SK-N-SH (cell line): ENCODE measurements around the gene TP63. TPM values are rescaled to one million over a fixed set of nuclear protein-coding genes. Genes with fewer than 3 reads are reported as not detected.

Source experiments
- CTCF ChIA-PET: fragments of 300-600, 350-600 bp; formaldehyde crosslinking; extraction: SDS; loops from one replicate; lab custom pipeline; 2021; lab: Yijun Ruan, JAX
- POLR2A ChIA-PET: fragments of 350-600 bp; sonication (Branson Sonifier 250); formaldehyde crosslinking; extraction: SDS; loops from one replicate; lab custom pipeline; 2020; ENCODE audit warnings: antibody characterized with exemption, inconsistent platforms; lab: Yijun Ruan, JAX
- DNase-seq: peaks from one replicate; pipeline ENCODE4 v3.0.0; 2012
- H2AFZ ChIP-seq: fragments of 200-600 bp; sonication (generic); 2 replicates; pipeline ENCODE4 v1.8.1; 2016; ENCODE audit warnings: antibody characterized with exemption, mild to moderate bottlenecking, low read depth
- H3F3A ChIP-seq: fragments of 200-600 bp; sonication (generic); replicated peaks from 2 replicates; pipeline ENCODE3; 2016; ENCODE audit warnings: antibody characterized with exemption, mild to moderate bottlenecking; ENCODE audit not compliant: insufficient read depth
- H3K27ac ChIP-seq, 2 experiments: fragments of 200-500 bp in 1 of 2; fragments of 200-600 bp in 1 of 2; sonication (Bioruptor generic) in 1 of 2; sonication (generic), shearing (Covaris generic) in 1 of 2; 2 replicates each; pipeline versions ENCODE4 v1.5.1 to v1.6.1; 2014 to 2016; ENCODE audit warnings: low read depth in 2 of 2, inconsistent platforms in 1 of 2, low read length in 1 of 2, mild to moderate bottlenecking in 1 of 2, mixed read lengths in 1 of 2
- H3K27me3 ChIP-seq: fragments of 200-600 bp; sonication (generic), shearing (Covaris generic); 2 replicates; pipeline ENCODE4 v1.6.1; 2016; ENCODE audit warnings: mixed run types; ENCODE audit not compliant: insufficient read depth
- H3K36me3 ChIP-seq, 2 experiments: fragments of 200-500 bp in 1 of 2; fragments of 200-600 bp in 1 of 2; sonication (Bioruptor generic) in 1 of 2; sonication (generic) in 1 of 2; replicated peaks in 1 of 2; 2 replicates each; pipeline versions ENCODE3 to v1.5.1; 2014 to 2016; ENCODE audit warnings: low read length in 1 of 2, mild to moderate bottlenecking in 1 of 2; ENCODE audit not compliant: insufficient read depth in 2 of 2, control insufficient read depth in 1 of 2
- H3K4me1 ChIP-seq, 2 experiments: fragments of 200-500 bp in 1 of 2; fragments of 200-600 bp in 1 of 2; sonication (Bioruptor generic) in 1 of 2; sonication (generic), shearing (Covaris generic) in 1 of 2; 2 replicates each; pipeline versions ENCODE4 v1.5.1 to v1.6.1; 2014 to 2016; ENCODE audit warnings: low read depth in 1 of 2, low read length in 1 of 2, mixed run types in 1 of 2; ENCODE audit not compliant: insufficient read depth in 2 of 2, control insufficient read depth in 1 of 2
- H3K4me2 ChIP-seq: fragments of 200-600 bp; sonication (generic), shearing (Covaris generic); 2 replicates; pipeline ENCODE4 v1.6.1; 2017; ENCODE audit warnings: mixed run types
- H3K4me3 ChIP-seq, 2 experiments: fragments of 200-500 bp in 1 of 2; fragments of 200-600 bp in 1 of 2; sonication (Bioruptor generic) in 1 of 2; sonication (generic), shearing (Covaris generic) in 1 of 2; 2 replicates each; pipeline versions ENCODE4 v1.5.1 to v1.8.1; 2014 to 2016; ENCODE audit warnings: low read depth in 2 of 2, inconsistent platforms in 1 of 2, low read length in 1 of 2, mild to moderate bottlenecking in 1 of 2, mixed read lengths in 1 of 2, moderate library complexity in 1 of 2
- H3K79me2 ChIP-seq: fragments of 200-600 bp; sonication (generic); 2 replicates; pipeline ENCODE4 v1.8.1; 2017; ENCODE audit warnings: mild to moderate bottlenecking; ENCODE audit not compliant: insufficient read depth
- H3K9ac ChIP-seq: fragments of 200-600 bp; sonication (generic); 2 replicates; pipeline ENCODE4 v1.6.1; 2017; ENCODE audit warnings: mixed run types
- H3K9me2 ChIP-seq: fragments of 200-600 bp; sonication (generic); 2 replicates; pipeline ENCODE4 v1.6.1; 2017; ENCODE audit warnings: mixed run types
- H3K9me3 ChIP-seq: fragments of 200-600 bp; sonication (generic); 2 replicates; pipeline ENCODE4 v1.6.1; 2017; ENCODE audit warnings: mixed run types, mild to moderate bottlenecking, moderate library complexity
- H4K20me1 ChIP-seq: fragments of 200-600 bp; sonication (generic); 2 replicates; pipeline ENCODE4 v1.6.1; 2017; ENCODE audit warnings: mild to moderate bottlenecking, mixed run types; ENCODE audit not compliant: insufficient read depth
- FOSL2 ChIP-seq: IDR thresholded peaks from 2 replicates; pipeline ENCODE4 v1.4.0; 2012; ENCODE audit warnings: low read depth, mild to moderate bottlenecking, moderate library complexity, borderline replicate concordance
- FOXJ3 ChIP-seq: sonication (generic); formaldehyde crosslinking; IDR thresholded peaks from 2 replicates; pipeline ENCODE4 v1.5.1; 2020; ENCODE audit warnings: mild to moderate bottlenecking, missing genetic modification reagents
- FOXM1 ChIP-seq: IDR thresholded peaks from 2 replicates; pipeline ENCODE4 v1.4.0; 2012; ENCODE audit warnings: low read depth, mild to moderate bottlenecking
- GABPA ChIP-seq: IDR thresholded peaks from 2 replicates; pipeline ENCODE4 v1.4.0; 2012; ENCODE audit warnings: low read depth, mild to moderate bottlenecking
- POLR2AphosphoS5 ChIP-seq: IDR thresholded peaks from 2 replicates; pipeline ENCODE4 v1.6.1; 2012; ENCODE audit warnings: low read depth, low read length
- SMC3 ChIP-seq: IDR thresholded peaks from 2 replicates; pipeline ENCODE4 v1.6.1; 2012; ENCODE audit warnings: low read depth, low read length, improper control_type of control experiment
- TEAD4 ChIP-seq: IDR thresholded peaks from 2 replicates; pipeline ENCODE4 v1.4.0; 2012; ENCODE audit warnings: mild to moderate bottlenecking, borderline replicate concordance; ENCODE audit not compliant: insufficient read depth
- YY1 ChIP-seq: IDR thresholded peaks from 2 replicates; pipeline ENCODE4 v1.4.0; 2012; ENCODE audit warnings: low read depth, mild to moderate bottlenecking
- WGBS: methylation state at CpG from one replicate; pipeline ENCODE4 v1.1.6; 2017; ENCODE audit warnings: low lambda C conversion rate; 5-methylcytosine and 5-hydroxymethylcytosine counted together
- polyA plus RNA-seq, 3 experiments: library from polyadenylated mRNA; depleted of rRNA; stranded (reverse); fragments of >200 nt; gene quantifications; 2 replicates each; pipeline ENCODE4 v1.2.3, GENCODE V29; 2012
- TF ChIP-seq, protein P1 (sequence below): IDR thresholded peaks from 2 replicates; pipeline ENCODE4 v1.4.0; 2012; ENCODE audit warnings: low read depth, borderline replicate concordance
- TF ChIP-seq, protein P2 (sequence below): IDR thresholded peaks from 2 replicates; pipeline ENCODE4 v1.6.1; 2012; ENCODE audit warnings: mild to moderate bottlenecking, low read depth, low read length, moderate library complexity
- TF ChIP-seq, protein P3 (sequence below): fragments of 150-350 bp; IDR thresholded peaks from 2 replicates; pipeline ENCODE4 v1.6.1; 2017; ENCODE audit warnings: antibody characterized with exemption, low read length, low read depth, borderline replicate concordance
- TF ChIP-seq, protein P4 (sequence below): fragments of 200-600 bp; sonication (generic); IDR thresholded peaks from 2 replicates; pipeline ENCODE4 v1.6.1; 2017; ENCODE audit warnings: antibody characterized with exemption, mild to moderate bottlenecking, moderate library complexity
- TF ChIP-seq, protein P5 (sequence below): IDR thresholded peaks from 2 replicates; pipeline ENCODE4; 2012

Gene TP63
- polyA plus RNA-seq, 1 of the 3 experiments (the other 2 are of a cell fraction): not detected

GRCh38 chr3:189863031-189863430 lies 231.8 kb downstream of the TP63 start:
- H3K9ac ChIP-seq: no peak overlapping the region
- H4K20me1 ChIP-seq: no peaks in the 10 kb centered on the region
- no peak overlapping the region for H3K4me2 ChIP-seq
- H3K27me3 ChIP-seq: peaks cover 12% of the 10 kb centered on the region; the same call in 1 of the 2 replicates
- CTCF ChIA-PET: no interaction called here
- POLR2A ChIA-PET: no interaction called here
- DNase-seq: no peak
- H3K9me3 ChIP-seq: no peaks in the 10 kb centered on the region
- no peaks in the 10 kb centered on the region for H3K79me2 ChIP-seq
- whole genome bisulfite sequencing: 6% methylated on average over 3 of the region's 3 CpGs
- H3K27ac ChIP-seq: no peak overlapping the region
- no peaks in the 10 kb centered on the region for H3K36me3 ChIP-seq
- H3K4me1 ChIP-seq: no peaks in the 10 kb centered on the region
- no peak overlapping the region for H2AFZ ChIP-seq
- no peaks in the 10 kb centered on the region for H3K9me2 ChIP-seq
- no peaks in the 10 kb centered on the region for H3F3A ChIP-seq
- no peak overlapping the region for H3K4me3 ChIP-seq
- TF ChIP-seq GABPA (no peak), YY1 (no peak), TEAD4 (no peak), FOXM1 (no peak), SMC3 (no peak), POLR2AphosphoS5 (no peak), FOXJ3 (CRISPR knock-in tag) (no peak), FOSL2 (no peak)
- TF ChIP-seq, protein P1, sequence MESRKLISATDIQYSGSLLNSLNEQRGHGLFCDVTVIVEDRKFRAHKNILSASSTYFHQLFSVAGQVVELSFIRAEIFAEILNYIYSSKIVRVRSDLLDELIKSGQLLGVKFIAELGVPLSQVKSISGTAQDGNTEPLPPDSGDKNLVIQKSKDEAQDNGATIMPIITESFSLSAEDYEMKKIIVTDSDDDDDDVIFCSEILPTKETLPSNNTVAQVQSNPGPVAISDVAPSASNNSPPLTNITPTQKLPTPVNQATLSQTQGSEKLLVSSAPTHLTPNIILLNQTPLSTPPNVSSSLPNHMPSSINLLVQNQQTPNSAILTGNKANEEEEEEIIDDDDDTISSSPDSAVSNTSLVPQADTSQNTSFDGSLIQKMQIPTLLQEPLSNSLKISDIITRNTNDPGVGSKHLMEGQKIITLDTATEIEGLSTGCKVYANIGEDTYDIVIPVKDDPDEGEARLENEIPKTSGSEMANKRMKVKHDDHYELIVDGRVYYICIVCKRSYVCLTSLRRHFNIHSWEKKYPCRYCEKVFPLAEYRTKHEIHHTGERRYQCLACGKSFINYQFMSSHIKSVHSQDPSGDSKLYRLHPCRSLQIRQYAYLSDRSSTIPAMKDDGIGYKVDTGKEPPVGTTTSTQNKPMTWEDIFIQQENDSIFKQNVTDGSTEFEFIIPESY: no peak
- TF ChIP-seq, protein P2, sequence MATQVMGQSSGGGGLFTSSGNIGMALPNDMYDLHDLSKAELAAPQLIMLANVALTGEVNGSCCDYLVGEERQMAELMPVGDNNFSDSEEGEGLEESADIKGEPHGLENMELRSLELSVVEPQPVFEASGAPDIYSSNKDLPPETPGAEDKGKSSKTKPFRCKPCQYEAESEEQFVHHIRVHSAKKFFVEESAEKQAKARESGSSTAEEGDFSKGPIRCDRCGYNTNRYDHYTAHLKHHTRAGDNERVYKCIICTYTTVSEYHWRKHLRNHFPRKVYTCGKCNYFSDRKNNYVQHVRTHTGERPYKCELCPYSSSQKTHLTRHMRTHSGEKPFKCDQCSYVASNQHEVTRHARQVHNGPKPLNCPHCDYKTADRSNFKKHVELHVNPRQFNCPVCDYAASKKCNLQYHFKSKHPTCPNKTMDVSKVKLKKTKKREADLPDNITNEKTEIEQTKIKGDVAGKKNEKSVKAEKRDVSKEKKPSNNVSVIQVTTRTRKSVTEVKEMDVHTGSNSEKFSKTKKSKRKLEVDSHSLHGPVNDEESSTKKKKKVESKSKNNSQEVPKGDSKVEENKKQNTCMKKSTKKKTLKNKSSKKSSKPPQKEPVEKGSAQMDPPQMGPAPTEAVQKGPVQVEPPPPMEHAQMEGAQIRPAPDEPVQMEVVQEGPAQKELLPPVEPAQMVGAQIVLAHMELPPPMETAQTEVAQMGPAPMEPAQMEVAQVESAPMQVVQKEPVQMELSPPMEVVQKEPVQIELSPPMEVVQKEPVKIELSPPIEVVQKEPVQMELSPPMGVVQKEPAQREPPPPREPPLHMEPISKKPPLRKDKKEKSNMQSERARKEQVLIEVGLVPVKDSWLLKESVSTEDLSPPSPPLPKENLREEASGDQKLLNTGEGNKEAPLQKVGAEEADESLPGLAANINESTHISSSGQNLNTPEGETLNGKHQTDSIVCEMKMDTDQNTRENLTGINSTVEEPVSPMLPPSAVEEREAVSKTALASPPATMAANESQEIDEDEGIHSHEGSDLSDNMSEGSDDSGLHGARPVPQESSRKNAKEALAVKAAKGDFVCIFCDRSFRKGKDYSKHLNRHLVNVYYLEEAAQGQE: no peak
- TF ChIP-seq, protein P3, sequence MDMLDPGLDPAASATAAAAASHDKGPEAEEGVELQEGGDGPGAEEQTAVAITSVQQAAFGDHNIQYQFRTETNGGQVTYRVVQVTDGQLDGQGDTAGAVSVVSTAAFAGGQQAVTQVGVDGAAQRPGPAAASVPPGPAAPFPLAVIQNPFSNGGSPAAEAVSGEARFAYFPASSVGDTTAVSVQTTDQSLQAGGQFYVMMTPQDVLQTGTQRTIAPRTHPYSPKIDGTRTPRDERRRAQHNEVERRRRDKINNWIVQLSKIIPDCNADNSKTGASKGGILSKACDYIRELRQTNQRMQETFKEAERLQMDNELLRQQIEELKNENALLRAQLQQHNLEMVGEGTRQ: no peak
- TF ChIP-seq, protein P4, sequence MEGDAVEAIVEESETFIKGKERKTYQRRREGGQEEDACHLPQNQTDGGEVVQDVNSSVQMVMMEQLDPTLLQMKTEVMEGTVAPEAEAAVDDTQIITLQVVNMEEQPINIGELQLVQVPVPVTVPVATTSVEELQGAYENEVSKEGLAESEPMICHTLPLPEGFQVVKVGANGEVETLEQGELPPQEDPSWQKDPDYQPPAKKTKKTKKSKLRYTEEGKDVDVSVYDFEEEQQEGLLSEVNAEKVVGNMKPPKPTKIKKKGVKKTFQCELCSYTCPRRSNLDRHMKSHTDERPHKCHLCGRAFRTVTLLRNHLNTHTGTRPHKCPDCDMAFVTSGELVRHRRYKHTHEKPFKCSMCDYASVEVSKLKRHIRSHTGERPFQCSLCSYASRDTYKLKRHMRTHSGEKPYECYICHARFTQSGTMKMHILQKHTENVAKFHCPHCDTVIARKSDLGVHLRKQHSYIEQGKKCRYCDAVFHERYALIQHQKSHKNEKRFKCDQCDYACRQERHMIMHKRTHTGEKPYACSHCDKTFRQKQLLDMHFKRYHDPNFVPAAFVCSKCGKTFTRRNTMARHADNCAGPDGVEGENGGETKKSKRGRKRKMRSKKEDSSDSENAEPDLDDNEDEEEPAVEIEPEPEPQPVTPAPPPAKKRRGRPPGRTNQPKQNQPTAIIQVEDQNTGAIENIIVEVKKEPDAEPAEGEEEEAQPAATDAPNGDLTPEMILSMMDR: no peak
- TF ChIP-seq, protein P5, sequence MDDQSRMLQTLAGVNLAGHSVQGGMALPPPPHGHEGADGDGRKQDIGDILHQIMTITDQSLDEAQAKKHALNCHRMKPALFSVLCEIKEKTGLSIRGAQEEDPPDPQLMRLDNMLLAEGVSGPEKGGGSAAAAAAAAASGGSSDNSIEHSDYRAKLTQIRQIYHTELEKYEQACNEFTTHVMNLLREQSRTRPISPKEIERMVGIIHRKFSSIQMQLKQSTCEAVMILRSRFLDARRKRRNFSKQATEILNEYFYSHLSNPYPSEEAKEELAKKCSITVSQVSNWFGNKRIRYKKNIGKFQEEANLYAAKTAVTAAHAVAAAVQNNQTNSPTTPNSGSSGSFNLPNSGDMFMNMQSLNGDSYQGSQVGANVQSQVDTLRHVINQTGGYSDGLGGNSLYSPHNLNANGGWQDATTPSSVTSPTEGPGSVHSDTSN: no peak
